ENCODE results near the gene CAMTA1.
"Not testable (repeated sequence)": the region's sequence is repeated elsewhere in the genome, so short reads cannot be mapped to it uniquely, and the experiment has no call there.

Gene CAMTA1

DNA sequence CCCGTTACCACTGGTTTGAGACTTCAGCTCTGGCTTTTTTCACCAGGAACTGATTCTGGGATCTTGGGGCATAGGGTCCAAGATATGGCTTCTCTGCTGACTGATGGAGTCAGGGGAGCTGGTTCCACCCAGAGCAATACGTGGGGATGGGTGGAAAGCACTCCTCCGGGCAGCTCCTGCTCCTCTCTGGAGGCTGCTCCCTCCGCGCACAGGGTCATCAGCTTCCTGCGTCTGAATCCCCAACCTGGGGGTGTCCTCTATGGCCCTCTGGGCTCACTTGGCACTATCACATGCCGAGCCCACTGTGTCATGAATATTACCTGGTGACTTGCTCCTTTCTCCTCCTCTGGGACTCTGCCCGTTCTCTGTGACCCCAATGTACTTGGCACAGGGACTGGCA is 580.5 kb downstream of the CAMTA1 start:
- DNase-seq, result no peak

DNA sequence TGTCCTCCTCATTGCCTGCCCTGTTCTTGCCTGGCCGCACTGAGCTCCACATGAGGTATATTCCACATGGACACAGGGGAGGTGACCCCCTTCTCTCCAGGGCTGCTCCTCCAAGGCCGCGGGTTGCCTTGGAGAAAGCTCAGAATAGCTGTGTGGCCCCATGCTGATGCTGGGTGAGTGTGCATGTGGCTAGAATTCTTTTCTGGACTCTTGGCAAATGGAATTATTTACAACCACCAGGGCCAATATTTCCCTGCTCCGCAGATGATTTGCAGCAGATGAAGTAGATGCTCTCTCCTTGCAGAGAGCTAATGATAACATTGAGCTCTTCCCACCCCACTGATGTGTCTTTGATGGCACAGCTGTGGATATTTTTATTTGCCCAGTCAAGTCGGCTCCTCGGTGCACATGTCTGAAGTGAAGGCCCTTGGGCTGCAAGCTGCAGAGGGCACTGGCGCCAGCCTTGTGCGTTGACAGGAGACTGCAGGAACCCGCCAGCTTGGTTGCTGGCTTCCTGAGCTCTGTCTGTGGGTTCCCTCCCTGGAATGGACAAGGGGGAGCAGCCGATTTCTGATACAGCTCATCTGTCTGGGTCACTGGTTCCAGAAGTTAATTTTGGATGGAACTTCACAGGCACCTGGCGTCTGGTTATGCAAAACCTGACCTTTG is 581.2 kb downstream of the CAMTA1 start:
- DNase-seq, result no peak

DNA sequence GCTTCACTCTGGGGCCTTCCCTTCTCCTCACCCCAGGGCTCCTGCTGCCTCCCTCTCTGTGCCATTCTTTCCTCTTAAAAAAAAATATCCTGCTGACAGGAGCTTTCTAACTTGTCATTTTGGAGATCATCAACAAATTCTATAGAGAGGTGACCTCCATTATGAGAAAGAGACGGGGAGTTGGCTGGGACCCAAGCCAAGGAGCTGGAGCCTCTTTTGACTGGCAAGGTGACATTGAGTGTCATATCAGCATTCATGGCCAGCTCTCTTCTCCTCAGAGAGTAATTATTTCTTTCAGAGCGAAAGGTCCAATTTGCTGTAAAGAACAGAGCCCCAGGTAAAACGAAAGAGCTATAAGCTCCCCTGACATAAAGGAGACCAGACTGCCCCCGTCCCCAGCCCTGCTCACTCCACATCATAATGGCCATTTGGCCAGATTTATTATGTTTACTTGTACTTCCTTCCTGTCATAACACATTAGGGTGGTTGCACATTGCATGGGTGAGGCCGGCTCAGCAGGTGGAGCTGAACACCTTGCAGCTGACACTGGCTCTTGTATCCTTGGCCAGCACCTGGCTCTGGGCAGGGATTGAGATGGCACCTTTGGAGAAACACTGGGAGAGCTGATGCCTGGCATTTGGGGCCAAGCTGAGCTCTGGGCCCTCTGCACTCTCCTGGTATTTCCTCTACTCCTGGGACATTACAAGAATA is 581.9 kb downstream of the CAMTA1 start:
- no peak for DNase-seq

DNA sequence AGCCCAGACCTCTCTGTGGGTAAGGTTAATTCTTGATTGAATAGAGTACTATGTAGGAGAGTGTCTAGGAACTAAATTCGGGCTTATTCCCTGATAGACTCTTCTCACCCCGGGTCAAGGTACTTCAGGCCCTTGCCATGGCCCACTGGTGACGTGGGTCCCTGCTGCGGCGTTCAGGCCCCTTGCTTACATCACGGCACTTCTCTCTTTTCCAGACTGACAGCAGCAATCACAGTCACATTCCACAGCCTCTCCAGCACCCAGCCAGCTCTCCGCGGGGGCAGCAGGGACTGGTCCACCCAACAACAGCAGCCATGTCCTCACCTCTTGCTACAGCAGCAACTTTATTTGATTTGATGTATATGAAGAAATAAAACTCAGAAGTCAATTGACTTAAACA is 584.6 kb downstream of the CAMTA1 start:
- DNase-seq, result no peak

DNA sequence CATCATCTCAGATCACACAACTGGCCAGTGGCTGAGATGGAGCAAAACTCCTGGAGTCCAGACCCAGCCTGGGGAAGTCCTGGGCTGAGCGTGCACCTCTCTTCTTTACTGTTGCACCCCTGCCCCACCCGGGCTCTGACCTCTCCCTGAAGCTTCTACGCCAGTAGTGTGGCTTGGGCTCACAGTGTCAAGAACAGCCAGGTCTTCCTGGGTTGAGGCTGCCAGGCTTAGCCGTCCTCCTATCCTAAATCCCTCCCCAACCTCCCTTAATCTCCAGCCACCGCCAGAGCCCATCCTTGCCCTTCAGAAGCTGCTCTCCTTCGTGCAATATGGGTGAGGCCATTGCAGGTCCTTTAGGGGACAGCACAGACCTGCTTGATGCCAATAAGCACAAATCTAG is 586.7 kb downstream of the CAMTA1 start:
- no peak for DNase-seq

DNA sequence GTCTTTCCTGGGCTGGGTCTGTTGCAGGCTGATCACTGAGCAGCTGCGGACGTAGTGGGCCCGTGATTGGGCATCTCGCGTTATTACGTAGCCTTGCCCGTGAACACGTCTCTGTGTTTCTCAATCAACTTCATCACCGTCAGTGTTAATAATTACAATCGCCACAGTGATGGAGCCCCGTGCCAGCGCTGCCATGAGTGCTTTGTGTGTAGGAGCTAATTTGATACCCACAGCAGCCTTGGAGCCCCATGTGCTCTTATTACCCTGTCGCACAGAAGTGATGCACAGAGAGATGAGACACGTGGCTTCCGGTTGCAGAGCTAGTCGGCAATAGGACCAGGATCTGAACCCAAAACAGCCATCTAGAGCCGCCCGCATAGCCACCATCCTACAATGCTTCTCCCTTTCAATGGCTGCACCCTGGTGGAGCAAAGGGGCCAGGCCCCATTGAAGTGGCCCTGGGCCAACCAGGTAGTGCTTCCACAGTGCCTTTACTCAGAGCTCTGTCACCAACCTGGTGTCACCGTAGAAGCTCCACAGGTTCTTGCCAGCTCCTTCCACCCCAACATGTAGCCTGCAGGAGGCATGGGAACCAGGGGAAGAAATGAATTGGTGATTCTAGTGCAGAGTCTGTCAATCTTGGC is 587.3 kb downstream of the CAMTA1 start:
- no peak for DNase-seq

DNA sequence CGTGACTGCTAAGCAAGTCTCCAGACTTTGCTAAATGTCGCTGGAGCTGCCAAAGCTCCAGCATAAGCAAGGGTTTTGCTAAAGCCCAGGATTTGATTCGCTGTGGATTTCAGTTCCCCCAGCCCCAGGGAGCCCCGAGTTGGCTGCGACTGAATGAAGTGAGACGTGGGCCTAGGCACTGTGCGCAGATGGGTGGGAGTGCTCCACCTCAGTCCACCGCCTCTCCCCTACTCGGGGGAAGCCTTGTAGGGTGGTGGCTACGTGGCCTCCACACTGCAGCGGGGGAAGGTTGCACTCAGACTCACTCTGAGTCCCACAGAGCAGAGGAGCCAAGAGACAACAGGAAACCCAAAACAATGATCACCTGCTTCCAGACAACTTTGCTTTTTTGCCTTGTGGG is 588.0 kb downstream of the CAMTA1 start:
- no peak for DNase-seq

DNA sequence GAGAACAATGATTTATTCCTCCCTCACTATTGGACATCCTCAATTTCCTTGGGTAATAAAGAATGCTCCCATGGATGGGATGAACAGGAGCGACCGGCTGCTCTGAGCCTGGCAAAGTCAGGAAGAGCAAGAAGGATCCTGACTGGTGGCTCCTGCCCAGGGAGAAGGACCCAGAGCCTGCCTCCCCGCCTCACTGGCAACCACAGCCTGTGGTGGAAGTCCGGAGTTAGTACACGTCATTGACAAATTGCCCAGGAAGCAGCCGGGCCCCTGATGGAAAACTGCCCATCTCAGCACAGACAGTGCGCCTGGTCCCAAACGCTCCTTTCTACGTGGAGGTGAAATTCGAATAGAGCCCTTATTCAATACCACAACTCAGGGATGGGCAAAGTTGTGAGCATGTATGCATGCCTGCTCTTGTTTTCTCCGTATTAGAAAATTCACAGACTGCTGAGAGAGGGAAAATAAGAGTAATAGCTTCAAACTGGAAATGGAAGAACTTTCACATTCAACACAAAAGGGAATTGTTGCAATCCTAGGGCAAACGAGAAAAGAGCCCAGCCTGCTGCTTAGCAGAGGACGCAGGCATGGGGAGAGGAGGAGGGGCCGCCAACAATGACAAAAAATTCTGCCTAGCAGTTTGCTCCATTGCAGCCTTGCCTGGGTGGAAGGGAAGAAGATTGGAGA is 588.8 kb downstream of the CAMTA1 start:
- no peak for DNase-seq

DNA sequence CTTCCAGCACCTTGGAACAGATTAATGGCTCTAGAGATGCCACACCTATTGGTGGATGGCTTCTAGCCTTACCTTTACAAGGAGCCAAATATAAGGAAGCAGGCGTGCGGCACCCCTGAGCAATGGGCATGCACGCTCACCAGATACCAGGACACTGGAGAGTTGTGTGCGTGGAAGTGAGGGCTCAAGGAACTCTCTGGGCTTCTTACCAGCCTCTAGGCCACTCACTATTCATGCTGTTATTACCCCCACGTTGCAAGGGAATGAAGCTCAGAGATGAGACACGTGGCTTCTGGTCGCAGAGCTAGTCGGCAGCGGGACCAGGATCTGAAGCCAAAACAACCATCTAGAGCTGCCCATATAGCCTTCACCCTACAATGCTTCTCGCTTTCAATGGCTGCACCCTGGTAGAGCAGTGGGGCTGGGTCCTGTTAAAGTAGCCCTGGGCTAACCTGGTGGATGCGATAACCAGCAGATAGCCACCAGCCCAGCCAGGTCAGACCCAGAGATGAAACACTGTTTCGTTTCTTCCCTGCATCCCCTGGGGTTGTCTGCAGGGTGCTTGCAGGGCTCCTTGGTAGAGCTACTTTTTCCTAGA is 589.4 kb downstream of the CAMTA1 start:
- no peak for DNase-seq

DNA sequence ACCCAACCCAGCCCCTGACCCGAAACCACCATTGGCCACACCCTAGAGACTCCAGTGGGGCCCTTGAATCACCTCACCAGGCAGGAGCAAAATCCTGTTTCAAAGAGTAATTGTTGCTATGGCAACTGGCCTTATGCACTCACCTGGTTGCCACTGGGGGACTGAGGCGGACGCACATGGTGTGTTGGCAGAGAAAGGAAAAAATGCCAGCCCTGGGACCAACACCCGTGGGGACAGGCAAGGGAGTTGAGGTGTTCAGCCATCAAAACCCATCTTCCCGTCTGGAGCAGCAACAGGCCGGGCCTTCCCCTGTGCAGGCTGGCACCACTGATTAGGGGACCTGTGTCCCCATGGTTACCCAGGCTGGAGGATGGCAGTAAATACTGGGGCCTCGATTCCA is 590.1 kb downstream of the CAMTA1 start:
- DNase-seq, result no peak

DNA sequence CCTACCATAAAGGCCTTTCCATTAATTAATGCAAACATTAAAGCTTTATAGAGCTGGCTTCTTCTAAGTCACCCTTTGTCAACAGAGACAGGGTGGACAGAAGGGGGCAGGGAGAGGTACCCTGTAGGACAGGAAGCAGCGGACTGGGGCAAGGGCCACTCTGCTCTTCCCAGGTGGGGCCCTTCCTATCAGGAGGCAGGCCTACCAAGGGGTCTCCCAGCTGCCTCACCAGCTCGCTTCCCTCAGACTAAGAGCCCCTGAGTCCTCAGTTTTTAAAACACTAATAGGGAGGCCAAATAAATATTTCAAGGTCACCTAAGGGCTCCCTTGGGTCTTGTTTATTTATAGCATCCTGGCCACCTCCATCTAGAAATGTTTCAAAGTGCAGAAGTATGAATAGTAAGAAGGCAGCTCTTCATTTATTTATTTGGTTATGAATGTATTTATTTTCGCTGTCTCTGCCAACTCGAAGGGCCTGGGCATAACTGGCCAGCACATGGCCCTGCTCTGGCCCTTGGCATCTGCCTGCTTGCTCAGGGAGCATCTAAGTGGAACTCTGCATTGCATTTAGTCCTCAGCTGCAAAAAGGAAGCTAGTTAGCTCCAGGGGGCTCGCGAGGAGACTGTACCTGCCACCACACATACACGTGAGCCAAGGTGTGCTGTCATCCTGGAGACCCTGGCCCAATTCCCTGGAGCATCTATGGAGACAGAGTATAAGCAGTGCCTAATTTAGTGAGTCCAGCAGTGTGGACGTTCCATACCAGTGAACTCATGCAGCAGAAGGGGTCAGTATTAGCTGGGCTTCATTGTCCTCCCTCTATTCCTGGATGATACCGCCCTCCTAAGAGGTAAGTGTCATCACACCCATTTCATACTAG is 590.8 kb downstream of the CAMTA1 start:
- no peak for DNase-seq

DNA sequence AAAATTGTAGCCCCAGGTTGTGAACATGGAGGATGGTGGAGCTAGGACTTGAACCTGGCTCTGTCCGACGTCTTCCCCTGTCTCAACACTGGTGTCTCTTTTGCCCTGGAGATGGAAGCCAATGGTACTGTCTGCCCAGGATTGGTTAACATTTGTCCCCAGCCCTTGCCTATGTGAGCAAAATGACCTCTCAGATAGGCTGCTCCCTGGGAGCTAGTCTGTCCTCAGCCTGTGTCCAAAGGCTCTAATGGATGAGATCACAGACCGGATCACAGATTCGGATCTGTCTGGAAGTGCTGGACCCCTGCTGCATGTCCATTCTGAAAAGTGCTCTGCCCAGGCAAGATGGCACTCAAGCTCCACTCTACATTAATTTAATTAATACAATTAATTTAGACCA is 591.4 kb downstream of the CAMTA1 start:
- DNase-seq, result no peak

DNA sequence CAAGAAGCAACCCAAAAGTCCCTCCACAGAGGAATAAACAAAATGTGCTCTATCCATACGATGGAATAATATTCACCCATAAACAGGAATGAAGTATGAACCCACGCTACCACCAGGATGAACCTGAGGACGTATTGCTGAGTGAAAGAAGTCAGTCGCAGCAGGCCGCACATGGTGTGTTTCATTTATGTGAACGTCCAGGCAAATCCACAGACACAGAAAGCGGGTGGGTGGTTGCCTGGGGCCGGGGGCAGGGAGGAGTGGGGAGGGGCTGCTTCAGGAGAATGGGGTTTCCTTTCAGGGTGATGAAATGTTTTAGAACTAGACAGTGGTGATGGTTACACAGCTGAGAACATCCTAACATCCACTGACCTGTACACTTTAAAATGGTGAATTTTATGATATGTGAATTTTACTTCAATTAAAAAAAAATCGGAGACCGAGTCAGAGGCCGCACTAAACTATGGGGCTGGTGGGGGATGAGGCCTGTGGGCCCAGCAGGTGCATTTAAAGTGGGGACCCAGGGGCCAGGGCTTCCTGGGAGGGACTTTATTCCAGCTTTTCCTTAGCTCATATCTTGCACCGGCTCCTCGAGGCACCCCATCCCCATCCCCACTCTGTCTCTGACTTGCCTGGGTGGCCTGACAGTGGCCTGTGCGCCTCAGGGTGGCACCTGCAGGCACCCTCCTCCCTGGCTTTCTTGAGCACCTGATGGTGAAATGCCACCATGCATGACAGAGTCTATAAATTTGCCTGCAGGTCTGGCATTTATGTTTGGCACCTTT is 593.3 kb downstream of the CAMTA1 start:
- no peak for DNase-seq

DNA sequence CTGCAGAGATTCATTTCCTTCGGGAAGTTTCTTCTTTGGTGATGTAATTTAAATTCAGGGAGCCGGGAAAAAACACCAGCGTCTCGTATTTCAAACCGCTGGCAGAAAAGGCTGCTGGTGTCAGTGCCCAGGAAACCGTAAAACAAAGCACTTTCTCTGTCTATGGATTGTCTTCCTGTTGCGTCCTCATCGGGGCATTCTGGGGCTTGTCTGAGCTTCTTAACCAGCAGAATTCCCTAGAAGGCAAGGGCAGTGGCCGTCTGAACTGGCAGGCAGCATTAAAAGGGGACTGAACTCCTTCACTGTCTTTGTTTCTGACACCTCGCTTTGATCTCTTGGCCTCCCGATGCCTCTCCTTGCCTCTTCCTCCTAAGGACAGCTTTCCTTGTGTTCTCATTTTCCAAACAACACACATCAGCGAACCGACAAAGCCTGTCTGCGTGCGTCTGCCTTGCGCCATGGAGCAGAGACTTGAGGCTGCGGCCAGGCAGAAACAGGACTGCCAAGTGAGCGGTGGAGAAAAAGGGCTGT is 594.3 kb downstream of the CAMTA1 start:
- no peak for DNase-seq

DNA sequence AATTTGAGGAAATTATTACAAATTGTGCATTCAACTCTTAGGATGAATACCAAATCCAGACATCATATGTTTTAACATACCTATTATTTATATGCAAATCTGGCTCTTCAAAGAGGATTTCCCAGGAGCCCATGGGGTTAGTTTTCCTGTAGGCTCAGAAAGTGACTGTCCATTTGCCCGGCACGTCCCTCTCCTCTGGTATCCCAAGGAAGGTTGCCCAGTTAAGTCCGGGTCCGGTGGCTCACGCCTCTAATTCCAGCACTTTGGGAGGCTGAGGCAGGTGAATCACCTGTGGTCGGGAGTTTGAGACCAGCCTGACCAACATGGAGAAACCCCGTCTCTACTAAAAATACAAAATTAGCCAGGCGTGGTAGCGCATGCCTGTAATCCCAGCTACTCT is 594.8 kb downstream of the CAMTA1 start:
- DNase-seq, result not testable (repeated sequence)

DNA sequence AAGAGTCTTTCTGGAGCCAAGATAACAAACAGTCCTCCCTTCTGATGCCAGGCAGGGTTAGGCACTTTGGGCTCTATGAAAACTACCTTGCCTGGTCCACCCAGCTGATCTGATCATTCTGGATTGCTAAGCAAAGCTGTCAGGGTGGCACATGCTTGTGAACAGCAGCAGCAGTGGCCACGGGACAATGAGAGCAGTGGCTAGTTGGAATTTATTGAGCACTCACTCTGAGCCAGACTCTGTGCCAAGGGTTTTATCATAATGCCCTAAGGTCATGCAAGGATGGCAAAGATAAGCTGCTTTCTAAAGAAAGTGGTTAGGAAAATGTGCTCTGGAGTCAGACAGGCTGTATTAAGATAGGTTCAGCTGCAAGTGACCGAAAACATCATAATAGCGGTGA is 595.5 kb downstream of the CAMTA1 start:
- DNase-seq, result no peak

DNA sequence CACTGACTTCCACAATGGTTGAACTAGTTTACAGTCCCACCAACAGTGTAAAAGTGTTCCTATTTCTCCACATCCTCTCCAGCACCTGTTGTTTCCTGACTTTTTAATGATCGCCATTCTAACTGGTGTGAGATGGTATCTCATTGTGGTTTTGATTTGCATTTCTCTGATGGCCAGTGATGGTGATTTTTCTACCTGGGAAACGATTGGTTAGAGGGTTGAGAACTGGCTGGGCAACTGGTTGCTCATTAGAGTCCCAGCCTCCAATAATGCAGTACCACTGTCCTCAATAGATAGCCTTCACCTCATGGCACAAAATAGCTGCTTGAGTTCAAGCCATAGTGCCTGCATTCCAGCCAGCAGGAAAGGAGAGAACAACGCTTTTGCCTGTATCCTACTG is 596.5 kb downstream of the CAMTA1 start:
- not testable (repeated sequence) for DNase-seq

DNA sequence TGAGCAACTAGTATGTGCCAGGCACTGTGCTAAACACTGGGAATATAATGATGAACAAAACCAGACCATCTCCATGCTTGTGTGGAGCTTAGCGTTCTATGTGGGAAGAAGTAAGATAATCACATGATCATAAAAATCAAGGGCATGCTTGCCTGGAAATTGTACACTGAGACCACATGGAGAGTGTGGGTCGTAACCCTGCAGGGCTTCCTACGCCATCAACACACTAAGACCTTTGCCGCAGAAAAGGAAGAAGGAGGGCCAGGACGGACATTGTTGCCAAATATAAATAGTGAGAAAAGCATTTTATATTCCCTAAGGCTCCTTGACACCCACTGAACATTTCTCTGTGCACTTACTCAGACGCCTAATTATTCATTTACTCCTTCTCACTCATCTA is 597.7 kb downstream of the CAMTA1 start:
- DNase-seq, result no peak

DNA sequence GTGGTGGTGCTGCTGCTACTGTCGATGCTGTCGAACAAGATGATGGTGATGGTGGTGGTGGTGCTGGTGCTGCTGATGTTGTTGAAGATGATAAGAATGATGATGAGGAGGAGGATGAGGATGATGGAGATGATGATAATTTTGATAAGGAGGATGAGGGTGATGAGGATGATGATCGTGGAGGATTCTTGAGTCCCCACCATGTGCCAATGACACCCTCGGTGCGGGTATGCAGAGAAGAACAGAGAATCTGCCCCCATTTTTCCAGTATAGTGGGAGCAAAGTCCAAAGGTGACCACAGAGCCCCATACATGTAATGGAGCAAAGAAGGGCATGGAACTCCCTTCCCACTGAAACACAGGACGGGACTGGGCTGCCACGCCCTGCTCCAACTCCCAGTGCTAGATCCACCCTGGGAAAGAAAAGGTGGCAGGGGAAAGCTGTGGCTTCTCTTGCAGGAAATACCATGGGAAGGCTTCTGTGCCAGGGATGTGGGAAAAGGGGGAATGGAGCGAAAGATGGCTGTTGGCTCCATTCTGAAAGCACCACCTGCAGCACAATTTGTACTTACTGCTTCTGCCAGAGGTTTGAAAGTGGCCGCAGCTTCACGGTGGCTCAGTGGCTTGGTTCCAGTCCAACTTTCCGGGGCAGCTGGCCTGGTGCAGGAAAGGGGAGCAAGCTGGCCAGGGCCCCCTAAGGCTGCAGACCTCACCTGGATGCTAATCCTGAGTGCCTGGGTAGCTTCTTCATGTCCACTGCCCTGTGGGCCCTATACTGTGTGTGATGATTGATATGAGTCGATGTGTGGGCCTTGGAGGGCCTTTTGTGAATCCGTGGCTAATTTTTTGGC is 598.6 kb downstream of the CAMTA1 start:
- DNase-seq, result no peak

DNA sequence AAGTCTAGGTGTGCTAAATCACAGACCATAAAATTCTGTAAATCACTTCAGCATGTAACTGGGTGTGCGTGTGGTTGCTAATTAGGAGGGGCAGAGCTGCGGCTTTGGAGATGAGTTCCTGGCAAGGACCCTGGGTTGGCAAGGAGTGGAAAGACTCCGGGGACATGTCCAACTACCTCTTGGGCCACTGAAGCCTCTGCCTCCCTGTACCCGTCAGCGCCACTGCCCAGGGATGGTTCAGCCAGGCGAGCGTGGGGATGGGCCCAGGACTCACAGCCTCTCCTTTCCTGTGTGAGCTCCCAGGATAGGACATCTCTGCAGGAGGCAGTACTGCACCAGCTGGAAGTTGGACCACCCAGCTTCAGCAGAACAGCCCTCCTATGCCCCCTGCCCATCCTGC is 599.4 kb downstream of the CAMTA1 start:
- DNase-seq, result no peak

Measured in activated gamma-delta T cell (primary cell).